ENCODE results near the gene CCDC68.

CCDC68 gene

GRCh38 chr18:54904581-54904980, 54.7 kb downstream of the CCDC68 start:
- Mint-ChIP-seq H3K36me3 (ENCODE audit: low read depth) (no peaks in the 10 kb centered on the region), H3K27ac (no peak overlapping the region), H3K4me1 (no peaks in the 10 kb centered on the region), H3K4me3 (no peak overlapping the region), H3K9me3 (no peaks in the 10 kb centered on the region), H3K27me3 (ENCODE audit: low read depth, poor library complexity) (no peaks in the 10 kb centered on the region)
- TF ChIP-seq CTCF (IDR thresholded peaks at IDR 0.05): no peak
- DNase-seq: no peak

GRCh38 chr18:54900290-54900689, 59.0 kb downstream of the CCDC68 start:
- no peak for DNase-seq
- Mint-ChIP-seq H3K27me3 (ENCODE audit: low read depth, poor library complexity) (no peaks in the 10 kb centered on the region), H3K27ac (no peak overlapping the region), H3K4me1 (peaks cover 7% of the 10 kb centered on the region), H3K9me3 (no peaks in the 10 kb centered on the region), H3K4me3 (no peak overlapping the region), H3K36me3 (ENCODE audit: low read depth) (no peaks in the 10 kb centered on the region)
- no peak for TF ChIP-seq CTCF (IDR thresholded peaks at IDR 0.05)

- Mint-ChIP-seq H3K4me3 (no peak overlapping the region), H3K27ac (no peak overlapping the region), H3K36me3 (ENCODE audit: low read depth) (no peaks in the 10 kb centered on the region), H3K4me1 (peaks cover 7% of the 10 kb centered on the region), H3K27me3 (ENCODE audit: low read depth, poor library complexity) (no peaks in the 10 kb centered on the region), H3K9me3 (no peaks in the 10 kb centered on the region)
- no peak for TF ChIP-seq CTCF (IDR thresholded peaks at IDR 0.05)
- DNase-seq: no peak
These were observed 59.8 kb downstream of the CCDC68 start for GRCh38 chr18:54899500-54899899.

- Mint-ChIP-seq H3K4me3 (no peak overlapping the region), H3K27ac (no peak overlapping the region), H3K4me1 (no peaks in the 10 kb centered on the region), H3K9me3 (peaks cover 5% of the 10 kb centered on the region), H3K27me3 (ENCODE audit: low read depth, poor library complexity) (no peaks in the 10 kb centered on the region), H3K36me3 (ENCODE audit: low read depth) (no peaks in the 10 kb centered on the region)
- DNase-seq: no peak
- TF ChIP-seq CTCF (IDR thresholded peaks at IDR 0.05): no peak
These were observed 70.3 kb downstream of the CCDC68 start for GRCh38 chr18:54888933-54889332.

GRCh38 chr18:54888378-54888777, 70.9 kb downstream of the CCDC68 start:
- no peaks in the 10 kb centered on the region for H3K36me3 Mint-ChIP-seq (ENCODE audit: low read depth)
- no peak for TF ChIP-seq CTCF (IDR thresholded peaks at IDR 0.05)
- H3K4me3 Mint-ChIP-seq: no peak overlapping the region
- DNase-seq: no peak
- H3K27me3 Mint-ChIP-seq (ENCODE audit: low read depth, poor library complexity): no peaks in the 10 kb centered on the region
- H3K27ac Mint-ChIP-seq: no peak overlapping the region
- H3K9me3 Mint-ChIP-seq: peaks cover 5% of the 10 kb centered on the region
- no peaks in the 10 kb centered on the region for H3K4me1 Mint-ChIP-seq

GRCh38 chr18:54883816-54884604, 75.3 kb downstream of the CCDC68 start:
- Mint-ChIP-seq H3K27ac (no peak overlapping the region), H3K4me1 (peaks cover 6% of the 10 kb centered on the region), H3K36me3 (ENCODE audit: low read depth) (no peaks in the 10 kb centered on the region), H3K4me3 (no peak overlapping the region), H3K9me3 (peaks cover 9% of the 10 kb centered on the region), H3K27me3 (ENCODE audit: low read depth, poor library complexity) (no peaks in the 10 kb centered on the region)
- no peak for DNase-seq
- no peak for TF ChIP-seq CTCF (IDR thresholded peaks at IDR 0.05)
